ENCODE measurements around the gene GBP7.
A peak's percentile ranks its signal among the peaks of the same experiment; 100 is the strongest.

Gene GBP7

GRCh38 chr1:89114662-89115061 lies 61.1 kb downstream of the GBP7 start:
- no peak for DNase-seq

GRCh38 chr1:89112871-89113613 lies 62.8 kb downstream of the GBP7 start:
- DNase-seq = no peak

- DNase-seq = no peak
Observed at GRCh38 chr1:89104687-89105086, 71.1 kb downstream of the GBP7 start.

GRCh38 chr1:89104147-89104546 lies 71.7 kb downstream of the GBP7 start:
- no peak for DNase-seq

DNA sequence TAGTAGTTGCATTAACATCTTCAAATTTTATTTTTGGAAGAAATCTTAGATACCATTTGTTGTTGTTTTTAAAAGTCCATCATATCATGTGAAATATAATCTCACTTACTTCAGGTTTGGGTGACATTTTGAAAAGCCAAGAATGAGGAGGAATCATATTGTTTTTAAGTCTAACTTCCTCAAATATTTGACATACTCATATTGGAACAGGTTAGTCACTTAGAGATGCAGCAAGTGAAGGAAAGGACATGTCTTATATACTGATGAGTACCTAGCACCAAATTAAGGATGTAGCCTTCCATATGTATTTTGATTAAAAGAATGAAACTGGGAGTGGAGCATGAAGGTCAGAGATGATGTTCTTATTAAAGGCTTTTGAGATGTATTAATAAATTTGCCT lies 73.8 kb downstream of the GBP7 start:
- DNase-seq = no peak

DNA sequence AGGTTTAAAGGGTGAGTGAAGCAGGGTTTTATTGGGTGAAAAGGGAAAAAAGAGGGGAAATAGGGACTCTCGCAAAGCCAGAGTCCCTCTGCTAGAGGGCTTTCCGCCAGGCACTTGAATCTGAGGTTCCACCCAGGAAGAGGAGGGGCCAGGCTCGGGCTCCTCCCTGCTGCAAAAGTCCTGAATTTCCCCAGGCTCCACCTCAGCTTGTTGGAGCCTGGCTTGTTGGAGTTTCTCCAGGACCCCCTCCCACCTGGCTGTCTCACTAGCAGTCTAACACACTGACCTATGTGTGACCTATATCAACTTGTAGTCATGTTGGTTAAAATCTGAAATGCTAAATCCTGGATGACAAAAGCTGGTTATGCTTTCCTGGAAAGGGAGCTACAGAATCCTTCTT lies 75.4 kb downstream of the GBP7 start:
- DNase-seq = no peak

GRCh38 chr1:89098857-89099256 lies 76.9 kb downstream of the GBP7 start:
- DNase-seq = no peak

- DNase-seq = no peak
Observed at GRCh38 chr1:89095737-89096136, 80.1 kb downstream of the GBP7 start.

- no peak for DNase-seq
Observed at GRCh38 chr1:89089962-89090361, 85.8 kb downstream of the GBP7 start.

DNA sequence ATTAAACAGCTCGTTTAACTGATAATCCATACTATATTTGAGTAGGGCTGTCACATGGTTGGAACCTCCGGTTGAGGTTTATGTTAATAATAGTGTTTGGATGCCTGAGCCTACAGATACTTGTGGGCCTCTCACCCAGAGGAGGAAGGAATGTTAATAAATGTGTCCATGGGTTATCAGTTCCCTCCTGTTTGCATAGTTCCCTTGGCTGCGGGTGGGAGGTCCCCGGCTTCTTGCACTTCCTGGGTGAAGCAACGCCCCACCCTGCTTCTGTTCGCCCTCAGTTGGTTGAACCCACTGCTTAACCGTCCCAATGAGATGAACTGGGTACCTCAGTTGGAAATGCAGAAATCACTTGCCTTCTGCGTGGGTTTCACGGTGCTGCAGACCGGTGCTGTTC lies 87.2 kb downstream of the GBP7 start:
- DNase-seq = no peak

- DNase-seq = no peak
Observed at GRCh38 chr1:89087241-89087640, 88.6 kb downstream of the GBP7 start.

DNA sequence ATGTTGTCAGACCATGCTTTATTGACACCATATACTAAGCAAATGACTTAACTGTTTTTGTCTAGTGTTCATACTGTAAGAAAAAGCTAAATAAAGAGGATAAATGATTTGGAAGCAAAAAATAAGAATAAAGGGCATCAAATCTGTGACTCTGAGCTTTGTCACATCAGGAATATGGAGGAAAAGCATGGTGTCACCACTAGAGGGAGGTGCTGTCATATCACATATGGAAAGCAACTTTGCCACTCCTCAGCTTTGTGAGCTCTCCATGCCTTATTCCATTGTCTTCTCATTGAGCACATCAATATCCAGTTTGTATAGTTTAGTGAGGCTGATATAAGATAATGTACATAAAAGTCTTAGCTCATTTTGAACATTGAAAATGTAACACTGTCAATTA lies 90.0 kb downstream of the GBP7 start:
- DNase-seq = peak; percentile 51

Measured in activated CD4-positive, alpha-beta T cell treated with anti-CD3 and anti-CD28 coated beads, Interleukin-2, amount 50 U/mL, for 16 hours (primary cell).